ENCODE measurements around the gene ZFYVE26.
A peak's percentile ranks its signal among the peaks of the same experiment; 100 is the strongest.

The ZFYVE26 gene

DNA sequence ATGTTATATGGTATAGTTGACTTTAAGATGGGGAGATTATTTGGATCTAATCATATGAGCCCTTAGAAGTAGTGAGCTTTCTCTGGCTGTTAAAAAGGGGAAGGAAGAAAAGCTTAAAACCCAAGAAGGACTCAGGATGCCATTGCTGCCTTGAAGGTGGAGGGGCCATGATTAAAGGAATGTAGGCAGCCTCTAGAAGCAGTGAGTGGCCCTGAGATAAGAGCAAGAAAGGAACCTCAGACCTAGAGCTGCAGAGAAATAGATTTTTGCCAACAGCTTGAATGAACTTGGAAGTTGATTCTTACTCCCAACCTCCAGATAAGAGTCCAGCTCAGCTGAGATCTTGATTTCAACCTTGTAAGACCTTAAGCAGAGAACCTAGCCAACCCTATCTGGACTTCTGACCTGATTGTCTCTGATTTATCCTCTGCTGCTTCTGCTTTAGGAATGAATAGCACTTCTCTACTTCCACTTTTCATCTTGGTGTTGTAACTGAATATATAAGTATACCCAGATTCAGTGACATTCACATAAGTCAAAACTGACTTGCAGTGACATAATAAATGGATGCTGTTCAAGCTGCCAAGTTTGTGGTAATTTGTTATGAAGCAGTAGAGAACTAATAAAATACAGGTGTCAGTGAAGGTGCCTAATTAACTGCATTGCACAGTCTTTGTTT is 36.7 kb upstream of the ZFYVE26 start:
- TF ChIP-seq, protein P1, sequence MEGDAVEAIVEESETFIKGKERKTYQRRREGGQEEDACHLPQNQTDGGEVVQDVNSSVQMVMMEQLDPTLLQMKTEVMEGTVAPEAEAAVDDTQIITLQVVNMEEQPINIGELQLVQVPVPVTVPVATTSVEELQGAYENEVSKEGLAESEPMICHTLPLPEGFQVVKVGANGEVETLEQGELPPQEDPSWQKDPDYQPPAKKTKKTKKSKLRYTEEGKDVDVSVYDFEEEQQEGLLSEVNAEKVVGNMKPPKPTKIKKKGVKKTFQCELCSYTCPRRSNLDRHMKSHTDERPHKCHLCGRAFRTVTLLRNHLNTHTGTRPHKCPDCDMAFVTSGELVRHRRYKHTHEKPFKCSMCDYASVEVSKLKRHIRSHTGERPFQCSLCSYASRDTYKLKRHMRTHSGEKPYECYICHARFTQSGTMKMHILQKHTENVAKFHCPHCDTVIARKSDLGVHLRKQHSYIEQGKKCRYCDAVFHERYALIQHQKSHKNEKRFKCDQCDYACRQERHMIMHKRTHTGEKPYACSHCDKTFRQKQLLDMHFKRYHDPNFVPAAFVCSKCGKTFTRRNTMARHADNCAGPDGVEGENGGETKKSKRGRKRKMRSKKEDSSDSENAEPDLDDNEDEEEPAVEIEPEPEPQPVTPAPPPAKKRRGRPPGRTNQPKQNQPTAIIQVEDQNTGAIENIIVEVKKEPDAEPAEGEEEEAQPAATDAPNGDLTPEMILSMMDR (IDR thresholded peaks at IDR 0.05; ENCODE audit: borderline replicate concordance, control extremely low read depth, extremely low read depth, insufficient read depth, missing control alignments), result no peak
- no peak for DNase-seq (ENCODE audit: low spot score)
- in situ Hi-C loops (cut with MboI; ENCODE audit: low sequenced_read_pairs, unreplicated experiment), result no loop called here

DNA sequence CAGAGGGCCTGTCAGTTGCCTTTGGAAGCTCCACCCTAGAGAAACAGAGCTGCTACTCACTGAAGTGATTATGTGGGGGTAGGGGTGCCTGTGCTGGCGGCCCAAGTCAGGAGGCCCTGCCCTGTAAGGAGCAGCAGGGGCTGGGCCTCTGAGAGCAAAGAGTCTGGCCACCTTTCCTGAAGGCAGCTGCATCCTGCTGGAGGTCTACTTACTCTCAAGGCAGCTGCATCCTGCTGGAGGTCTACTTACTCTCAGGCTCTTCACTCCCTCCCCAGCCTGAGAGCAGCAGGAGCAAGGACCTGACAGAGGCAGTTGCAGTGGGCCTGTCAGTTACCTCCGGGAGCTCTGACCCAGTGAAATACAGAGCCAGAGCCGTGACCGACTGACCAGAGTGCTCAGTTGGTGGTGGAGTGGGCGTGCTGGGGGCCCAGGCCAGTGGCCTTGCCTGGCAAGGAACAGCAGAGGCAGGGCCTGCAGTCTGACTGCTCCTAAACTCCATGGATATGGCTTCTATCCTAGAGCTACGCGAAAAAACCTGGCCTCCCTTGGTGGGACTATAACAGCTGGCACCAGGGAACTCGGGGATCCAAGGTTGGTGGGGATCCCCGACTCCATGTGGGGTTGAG is 35.5 kb upstream of the ZFYVE26 start:
- in situ Hi-C loops (cut with MboI; ENCODE audit: low sequenced_read_pairs, unreplicated experiment), result no loop called here
- no peak for DNase-seq (ENCODE audit: low spot score)
- TF ChIP-seq, protein P1 (IDR thresholded peaks at IDR 0.05; ENCODE audit: borderline replicate concordance, control extremely low read depth, extremely low read depth, insufficient read depth, missing control alignments), result no peak

DNA sequence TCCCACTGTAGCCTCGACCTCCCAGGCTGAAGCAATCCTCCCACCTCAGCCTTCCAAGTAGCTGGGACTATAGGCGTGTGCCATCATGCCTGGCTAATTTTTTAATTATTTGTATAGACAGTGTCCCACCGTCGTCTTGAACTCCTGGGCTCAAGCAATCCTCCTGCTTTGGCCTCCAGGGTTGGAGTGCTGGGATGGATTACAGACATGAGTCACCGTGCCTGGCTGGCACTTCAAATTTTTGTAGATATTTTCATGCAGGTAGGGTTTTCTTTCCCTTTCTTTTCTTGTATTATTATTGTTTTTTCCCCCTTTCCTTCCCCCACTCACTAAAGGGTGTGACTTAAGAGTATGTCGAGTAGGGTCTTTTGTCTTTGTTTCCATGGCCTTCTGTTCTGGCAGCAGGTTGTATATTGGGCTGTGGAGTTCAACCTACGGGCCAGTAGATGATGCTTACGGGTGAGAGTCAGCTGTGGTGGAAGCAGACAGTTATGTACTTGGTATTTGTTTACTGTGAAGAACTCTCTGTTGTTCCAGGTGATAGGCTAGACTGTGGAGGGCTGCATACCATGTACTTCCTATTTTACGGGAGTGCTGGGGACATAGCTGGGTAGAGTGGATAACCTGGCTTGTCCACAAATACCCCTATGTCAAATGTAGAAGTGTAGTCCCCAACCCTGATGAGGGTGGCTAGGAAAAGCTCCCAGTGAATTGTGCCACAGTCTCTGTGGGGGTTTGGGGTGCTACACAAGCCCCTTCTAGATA is 33.9 kb upstream of the ZFYVE26 start:
- TF ChIP-seq, protein P1 (IDR thresholded peaks at IDR 0.05; ENCODE audit: borderline replicate concordance, control extremely low read depth, extremely low read depth, insufficient read depth, missing control alignments), result no peak
- in situ Hi-C loops (cut with MboI; ENCODE audit: low sequenced_read_pairs, unreplicated experiment), result no loop called here
- no peak for DNase-seq (ENCODE audit: low spot score)

DNA sequence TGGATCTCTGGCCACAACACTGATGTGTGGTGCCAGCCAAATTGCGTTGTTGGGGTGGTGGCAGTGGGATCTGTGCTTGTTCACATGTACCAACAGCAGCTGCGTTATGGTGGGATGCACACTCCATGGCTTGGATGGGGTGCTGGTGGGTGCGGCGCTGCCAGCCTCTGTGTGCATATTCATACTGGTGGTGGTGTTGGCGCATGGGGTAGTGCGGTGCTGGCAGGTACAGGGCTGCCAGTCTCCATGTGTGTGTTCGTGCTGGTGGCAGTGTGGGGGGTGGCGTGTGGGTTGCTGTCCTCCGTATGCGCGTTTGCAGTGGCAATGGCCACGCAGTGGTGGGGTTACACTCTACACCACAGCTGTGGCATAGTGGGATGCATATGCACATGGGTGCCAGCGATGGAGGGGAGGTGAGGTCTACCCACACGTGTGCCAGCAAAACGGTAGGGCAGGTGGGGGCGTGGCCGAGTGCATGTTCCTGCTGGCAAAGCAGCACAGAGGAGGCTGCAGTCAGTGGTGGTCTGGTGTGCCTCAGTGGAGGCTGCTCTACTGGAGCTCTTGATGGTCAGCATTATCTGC is 29.7 kb upstream of the ZFYVE26 start:
- TF ChIP-seq, protein P1 (IDR thresholded peaks at IDR 0.05; ENCODE audit: borderline replicate concordance, control extremely low read depth, extremely low read depth, insufficient read depth, missing control alignments), result no peak
- DNase-seq (ENCODE audit: low spot score), result no peak
- in situ Hi-C loops (cut with MboI; ENCODE audit: low sequenced_read_pairs, unreplicated experiment), result loop anchor here (25.0 kb wide), 1 partner anchor 991 kb away; no protein-coding TSS in a partner anchor

DNA sequence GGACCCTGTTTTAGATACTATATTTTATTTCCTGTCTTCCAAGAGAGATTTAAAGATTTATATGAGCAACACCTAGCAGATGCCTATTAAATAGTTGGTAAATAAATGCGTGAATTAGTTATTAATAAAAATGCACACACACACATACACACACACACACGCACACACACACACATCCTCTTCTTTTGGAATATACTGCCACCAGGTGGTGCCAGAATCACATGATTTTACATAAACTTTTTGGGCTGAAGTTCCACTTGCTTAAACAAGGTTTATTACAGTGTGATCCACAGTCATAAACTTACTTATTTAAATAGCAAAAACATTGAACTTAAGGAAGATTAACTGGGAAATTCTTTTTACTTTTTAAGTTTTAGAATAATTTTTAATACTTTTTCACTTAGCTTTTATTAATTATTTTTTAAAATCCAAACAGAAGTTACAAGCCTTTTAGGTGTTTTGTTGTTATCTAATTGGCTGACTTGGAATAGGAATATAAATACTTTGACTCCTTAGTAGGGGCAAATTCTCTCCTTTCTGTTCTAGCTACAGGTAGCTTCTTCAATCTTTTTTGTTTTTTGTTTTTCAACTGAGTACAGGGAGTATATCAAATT is 20.7 kb upstream of the ZFYVE26 start:
- TF ChIP-seq, protein P1 (IDR thresholded peaks at IDR 0.05; ENCODE audit: borderline replicate concordance, control extremely low read depth, extremely low read depth, insufficient read depth, missing control alignments), result peak; percentile 68
- in situ Hi-C loops (cut with MboI; ENCODE audit: low sequenced_read_pairs, unreplicated experiment), result loop anchor here (25.0 kb wide), 1 partner anchor 1000 kb away; no protein-coding TSS in a partner anchor
- no peak for DNase-seq (ENCODE audit: low spot score)

DNA sequence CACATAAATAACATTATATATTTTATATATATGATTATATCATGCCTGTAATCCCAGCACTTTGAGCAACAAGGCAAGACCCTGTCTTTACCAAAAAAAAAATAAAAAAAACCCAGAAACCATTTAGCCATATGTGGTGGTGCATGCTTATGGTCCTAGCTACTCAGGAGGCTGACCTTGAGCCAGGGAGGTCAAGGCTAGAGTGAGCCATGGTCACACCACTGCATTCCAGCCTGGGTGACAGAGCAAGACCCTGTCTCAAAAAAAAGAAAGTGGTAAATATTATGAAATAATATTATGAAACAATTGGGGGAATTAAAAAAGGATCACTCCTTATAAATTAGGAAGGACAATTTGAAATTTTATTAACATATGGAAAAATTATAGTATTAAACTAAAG is 19.2 kb upstream of the ZFYVE26 start:
- DNase-seq (ENCODE audit: low spot score), result no peak
- in situ Hi-C loops (cut with MboI; ENCODE audit: low sequenced_read_pairs, unreplicated experiment), result loop anchor here (25.0 kb wide), 1 partner anchor 1002 kb away; no protein-coding TSS in a partner anchor
- TF ChIP-seq, protein P1 (IDR thresholded peaks at IDR 0.05; ENCODE audit: borderline replicate concordance, control extremely low read depth, extremely low read depth, insufficient read depth, missing control alignments), result no peak

Measured in GM13976 (cell line).